OCI-LY1 (cell line): Measurements from ENCODE around the gene MT1E.

ENCODE experiments used
- EZH2 ChIP-seq: fragments of 200-600 bp; sonication (generic), shearing (Covaris generic); IDR thresholded peaks from 2 replicates; pipeline ENCODE4 v1.8.0; 2017; ENCODE audit warnings: borderline replicate concordance, mixed run types, mild to moderate bottlenecking, antibody characterized with exemption, low read length, moderate library complexity, mixed read lengths
- TF ChIP-seq, protein P1 (sequence below): fragments of 200-600 bp; sonication (generic), shearing (Covaris generic); IDR thresholded peaks from 2 replicates; pipeline ENCODE4 v1.5.1; 2017; ENCODE audit warnings: mild to moderate bottlenecking, antibody characterized with exemption, low read length, moderate library complexity, mixed read lengths

DNA sequence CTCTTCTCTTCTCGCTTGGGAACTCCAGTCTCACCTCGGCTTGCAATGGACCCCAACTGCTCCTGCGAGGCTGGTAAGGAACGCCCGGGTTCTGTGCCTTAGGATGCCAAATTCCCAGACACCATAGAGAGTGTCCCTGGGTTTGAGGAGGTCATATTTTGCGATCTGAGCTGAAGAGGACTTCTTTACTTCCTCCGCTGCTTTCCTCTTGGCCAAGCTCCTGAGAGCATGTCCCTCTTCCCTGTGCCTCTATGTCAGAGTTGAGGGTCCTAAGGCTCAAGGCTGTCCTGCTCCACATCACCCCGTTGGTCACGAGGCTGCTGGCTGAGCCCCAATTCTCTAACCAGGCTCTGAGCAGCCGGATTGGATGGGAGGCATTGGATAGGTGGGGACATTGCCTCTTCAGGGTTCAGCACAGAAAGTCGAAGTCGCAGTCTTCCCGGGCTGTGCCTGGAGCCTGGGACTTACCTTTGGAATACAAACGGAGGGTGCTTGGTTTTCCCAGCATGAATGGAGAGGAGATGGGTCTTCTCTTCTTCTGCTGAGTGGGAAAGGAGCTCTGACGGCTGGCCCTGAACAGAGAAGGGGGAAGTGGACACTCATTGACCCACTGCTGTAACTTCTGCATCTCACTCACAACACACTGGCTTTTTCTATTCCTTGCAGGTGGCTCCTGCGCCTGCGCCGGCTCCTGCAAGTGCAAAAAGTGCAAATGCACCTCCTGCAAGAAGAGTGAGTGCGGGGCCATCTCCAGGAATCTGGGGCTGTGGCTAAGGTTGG lies 44.4 kb downstream of the MT1E start:
- TF ChIP-seq, protein P1, sequence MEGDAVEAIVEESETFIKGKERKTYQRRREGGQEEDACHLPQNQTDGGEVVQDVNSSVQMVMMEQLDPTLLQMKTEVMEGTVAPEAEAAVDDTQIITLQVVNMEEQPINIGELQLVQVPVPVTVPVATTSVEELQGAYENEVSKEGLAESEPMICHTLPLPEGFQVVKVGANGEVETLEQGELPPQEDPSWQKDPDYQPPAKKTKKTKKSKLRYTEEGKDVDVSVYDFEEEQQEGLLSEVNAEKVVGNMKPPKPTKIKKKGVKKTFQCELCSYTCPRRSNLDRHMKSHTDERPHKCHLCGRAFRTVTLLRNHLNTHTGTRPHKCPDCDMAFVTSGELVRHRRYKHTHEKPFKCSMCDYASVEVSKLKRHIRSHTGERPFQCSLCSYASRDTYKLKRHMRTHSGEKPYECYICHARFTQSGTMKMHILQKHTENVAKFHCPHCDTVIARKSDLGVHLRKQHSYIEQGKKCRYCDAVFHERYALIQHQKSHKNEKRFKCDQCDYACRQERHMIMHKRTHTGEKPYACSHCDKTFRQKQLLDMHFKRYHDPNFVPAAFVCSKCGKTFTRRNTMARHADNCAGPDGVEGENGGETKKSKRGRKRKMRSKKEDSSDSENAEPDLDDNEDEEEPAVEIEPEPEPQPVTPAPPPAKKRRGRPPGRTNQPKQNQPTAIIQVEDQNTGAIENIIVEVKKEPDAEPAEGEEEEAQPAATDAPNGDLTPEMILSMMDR = no peak
- no peak for TF ChIP-seq EZH2
